ENCODE data around the gene TENM4.
A peak's percentile ranks its signal among the peaks of the same experiment; 100 is the strongest.

The TENM4 gene

DNA sequence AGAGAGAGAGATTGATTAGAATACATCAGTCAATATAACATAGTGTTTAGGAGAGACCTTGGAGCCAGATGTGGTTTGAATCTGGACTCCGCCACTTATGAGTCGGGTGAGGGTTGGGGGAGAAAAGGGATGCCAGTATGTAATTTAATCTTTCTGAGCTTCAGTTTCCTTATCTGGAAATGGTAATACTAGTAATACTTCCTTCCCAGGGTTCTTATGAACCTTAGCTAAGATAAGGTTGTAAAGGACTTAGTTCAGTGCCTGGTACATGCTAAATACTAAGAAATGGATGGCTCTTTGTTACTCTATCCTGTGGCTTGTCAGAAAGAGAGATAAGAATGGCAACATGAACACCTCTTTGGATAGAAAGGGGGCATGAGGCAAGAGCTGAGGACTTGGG, 640.1 kb downstream of the TENM4 start:
- Histone ChIP-seq H3K9me3 (ENCODE audit: control insufficient read depth, insufficient read depth, low read depth, low read length) (no peaks in the 10 kb centered on the region), H3K4me1 (ENCODE audit: control insufficient read depth, insufficient read depth, low read length) (peaks cover 13% of the 10 kb centered on the region), H3K36me3 (ENCODE audit: control insufficient read depth in 2 of 2, insufficient read depth in 1 of 2, low read length in 2 of 2) (no peaks in the 10 kb centered on the region), H3K4me3 (ENCODE audit: low read depth, low read length) (no peak overlapping the region), H3K27ac (ENCODE audit: extremely low read depth, low read depth, low read length) (peak overlapping the region; percentile 21; the same call in 1 of the 2 replicates)
- TF ChIP-seq PRDM1 (tag by site-specific recombination; IDR thresholded peaks at IDR 0.05) (no peak), ZNF133 (tag by site-specific recombination; IDR thresholded peaks at IDR 0.05) (no peak), ZNF596 (tag by site-specific recombination; IDR thresholded peaks at IDR 0.05) (peak; percentile 17; the same call in 1 of the 2 replicates), ZNF426 (tag by site-specific recombination; IDR thresholded peaks at IDR 0.05) (no peak)
- TF ChIP-seq, protein P1, sequence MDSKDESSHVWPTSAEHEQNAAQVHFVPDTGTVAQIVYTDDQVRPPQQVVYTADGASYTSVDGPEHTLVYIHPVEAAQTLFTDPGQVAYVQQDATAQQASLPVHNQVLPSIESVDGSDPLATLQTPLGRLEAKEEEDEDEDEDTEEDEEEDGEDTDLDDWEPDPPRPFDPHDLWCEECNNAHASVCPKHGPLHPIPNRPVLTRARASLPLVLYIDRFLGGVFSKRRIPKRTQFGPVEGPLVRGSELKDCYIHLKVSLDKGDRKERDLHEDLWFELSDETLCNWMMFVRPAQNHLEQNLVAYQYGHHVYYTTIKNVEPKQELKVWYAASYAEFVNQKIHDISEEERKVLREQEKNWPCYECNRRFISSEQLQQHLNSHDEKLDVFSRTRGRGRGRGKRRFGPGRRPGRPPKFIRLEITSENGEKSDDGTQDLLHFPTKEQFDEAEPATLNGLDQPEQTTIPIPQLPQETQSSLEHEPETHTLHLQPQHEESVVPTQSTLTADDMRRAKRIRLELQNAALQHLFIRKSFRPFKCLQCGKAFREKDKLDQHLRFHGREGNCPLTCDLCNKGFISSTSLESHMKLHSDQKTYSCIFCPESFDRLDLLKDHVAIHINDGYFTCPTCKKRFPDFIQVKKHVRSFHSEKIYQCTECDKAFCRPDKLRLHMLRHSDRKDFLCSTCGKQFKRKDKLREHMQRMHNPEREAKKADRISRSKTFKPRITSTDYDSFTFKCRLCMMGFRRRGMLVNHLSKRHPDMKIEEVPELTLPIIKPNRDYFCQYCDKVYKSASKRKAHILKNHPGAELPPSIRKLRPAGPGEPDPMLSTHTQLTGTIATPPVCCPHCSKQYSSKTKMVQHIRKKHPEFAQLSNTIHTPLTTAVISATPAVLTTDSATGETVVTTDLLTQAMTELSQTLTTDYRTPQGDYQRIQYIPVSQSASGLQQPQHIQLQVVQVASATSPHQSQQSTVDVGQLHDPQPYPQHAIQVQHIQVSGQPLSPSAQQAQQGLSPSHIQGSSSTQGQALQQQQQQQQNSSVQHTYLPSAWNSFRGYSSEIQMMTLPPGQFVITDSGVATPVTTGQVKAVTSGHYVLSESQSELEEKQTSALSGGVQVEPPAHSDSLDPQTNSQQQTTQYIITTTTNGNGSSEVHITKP (tag by site-specific recombination; IDR thresholded peaks at IDR 0.05) = peak; percentile 49; the same call in 1 of the 2 replicates
- POLR2A ChIA-PET = no interaction called here
- CTCF ChIA-PET = interaction anchor here (0.5 to 5.1 kb wide), 6 partner anchors 8 to 693 kb away, joined by 3 to 54 read pairs (median 3); no protein-coding TSS in a partner anchor

DNA sequence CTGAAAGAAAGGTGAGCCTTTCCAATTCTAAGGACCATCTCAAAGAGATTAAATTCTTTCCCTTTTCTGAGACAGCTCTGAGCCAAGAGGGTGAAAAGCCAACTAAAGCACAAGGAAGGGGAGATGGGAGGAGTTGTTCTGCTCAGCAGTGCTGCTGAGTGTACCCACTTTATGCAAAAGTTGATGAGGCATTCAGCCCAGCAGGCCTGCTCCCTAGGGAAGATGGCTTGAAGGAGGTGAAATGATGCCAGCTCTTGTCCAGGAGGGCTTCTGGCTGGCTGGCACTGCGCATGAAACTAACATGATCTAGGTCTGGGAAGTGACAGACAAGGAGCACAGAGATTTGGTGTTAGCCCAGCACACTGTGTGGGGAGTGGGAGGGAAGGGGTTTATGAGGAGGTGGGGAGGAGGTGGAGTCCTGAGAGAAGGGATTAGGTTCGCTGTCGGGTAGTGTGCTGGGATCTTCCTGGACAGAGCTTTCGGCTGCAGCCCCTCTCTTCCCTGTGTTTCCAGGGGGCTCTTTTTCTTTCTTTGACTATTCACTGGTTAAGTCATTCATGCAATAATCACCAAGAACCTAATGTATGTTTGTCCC, 640.6 kb downstream of the TENM4 start:
- ChIA-PET POLR2A (no interaction called here), CTCF (interaction anchor here (0.5 to 5.1 kb wide), 12 partner anchors 9 to 693 kb away, joined by 3 to 54 read pairs (median 3); no protein-coding TSS in a partner anchor)
- Histone ChIP-seq H3K4me3 (ENCODE audit: low read depth, low read length) (no peak overlapping the region), H3K36me3 (ENCODE audit: control insufficient read depth in 2 of 2, insufficient read depth in 1 of 2, low read length in 2 of 2) (no peaks in the 10 kb centered on the region), H3K9me3 (ENCODE audit: control insufficient read depth, insufficient read depth, low read depth, low read length) (no peaks in the 10 kb centered on the region), H3K27ac (ENCODE audit: extremely low read depth, low read depth, low read length) (no peak overlapping the region), H3K4me1 (ENCODE audit: control insufficient read depth, insufficient read depth, low read length) (peaks cover 13% of the 10 kb centered on the region)
- TF ChIP-seq ZFHX2 (tag by site-specific recombination; conservative IDR thresholded peaks at IDR 0.05) (peak; percentile 35; the same call in 1 of the 2 replicates), ZNF549 (tag by site-specific recombination; IDR thresholded peaks at IDR 0.05) (no peak), ZNF621 (tag by site-specific recombination; IDR thresholded peaks at IDR 0.05) (no peak), ZIC2 (tag by site-specific recombination; IDR thresholded peaks at IDR 0.05) (0 out of 2 replicates have a peak, but pooled peaks have one; percentile 28)

DNA sequence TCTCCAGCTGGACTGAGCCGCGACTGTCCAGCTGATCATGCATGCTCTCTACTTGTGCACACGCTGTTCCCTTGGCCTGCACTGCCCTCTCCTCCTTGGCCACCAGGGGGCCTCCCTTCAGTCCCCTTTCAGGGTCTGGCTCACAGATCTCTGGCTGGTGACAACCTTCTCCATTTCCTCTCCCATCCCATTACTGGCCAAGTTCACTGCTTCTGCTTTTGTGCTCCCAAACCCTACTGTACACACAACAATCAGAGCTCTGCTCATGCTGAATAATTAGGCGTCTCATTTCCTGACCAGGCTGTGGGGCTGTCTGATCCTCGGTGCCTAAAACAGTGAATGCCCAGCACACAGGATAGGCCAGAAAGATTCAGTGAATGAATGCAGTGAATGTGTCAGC, 642.2 kb downstream of the TENM4 start:
- POLR2A ChIA-PET = no interaction called here
- Histone ChIP-seq H3K4me1 (ENCODE audit: control insufficient read depth, insufficient read depth, low read length) (peaks cover 13% of the 10 kb centered on the region), H3K27ac (ENCODE audit: extremely low read depth, low read depth, low read length) (no peak overlapping the region), H3K9me3 (ENCODE audit: control insufficient read depth, insufficient read depth, low read depth, low read length) (no peaks in the 10 kb centered on the region), H3K36me3 (ENCODE audit: control insufficient read depth in 2 of 2, insufficient read depth in 1 of 2, low read length in 2 of 2) (no peaks in the 10 kb centered on the region), H3K4me3 (ENCODE audit: low read depth, low read length) (no peak overlapping the region)
- CTCF ChIA-PET = interaction anchor here (0.5 to 5.1 kb wide), 40 partner anchors 10 to 1939 kb away, joined by 3 to 54 read pairs (median 5); no protein-coding TSS in a partner anchor
- peak; percentile 23; the same call in 1 of the 2 replicates for TF ChIP-seq ZBTB17 (tag by site-specific recombination; IDR thresholded peaks at IDR 0.05)
- TF ChIP-seq ZNF544 (tag by site-specific recombination; IDR thresholded peaks at IDR 0.05) = no peak
- TF ChIP-seq ZNF654 (tag by site-specific recombination; IDR thresholded peaks at IDR 0.05; ENCODE audit: low read depth) = peak; percentile 49
- TF ChIP-seq, protein P2, sequence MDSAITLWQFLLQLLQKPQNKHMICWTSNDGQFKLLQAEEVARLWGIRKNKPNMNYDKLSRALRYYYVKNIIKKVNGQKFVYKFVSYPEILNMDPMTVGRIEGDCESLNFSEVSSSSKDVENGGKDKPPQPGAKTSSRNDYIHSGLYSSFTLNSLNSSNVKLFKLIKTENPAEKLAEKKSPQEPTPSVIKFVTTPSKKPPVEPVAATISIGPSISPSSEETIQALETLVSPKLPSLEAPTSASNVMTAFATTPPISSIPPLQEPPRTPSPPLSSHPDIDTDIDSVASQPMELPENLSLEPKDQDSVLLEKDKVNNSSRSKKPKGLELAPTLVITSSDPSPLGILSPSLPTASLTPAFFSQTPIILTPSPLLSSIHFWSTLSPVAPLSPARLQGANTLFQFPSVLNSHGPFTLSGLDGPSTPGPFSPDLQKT (IDR thresholded peaks at IDR 0.05; ENCODE audit: borderline replicate concordance, low read depth, low read length) = no peak
- no peak for TF ChIP-seq ZNF19 (tag by site-specific recombination; IDR thresholded peaks at IDR 0.05; ENCODE audit: low read depth)
- TF ChIP-seq, protein P3, sequence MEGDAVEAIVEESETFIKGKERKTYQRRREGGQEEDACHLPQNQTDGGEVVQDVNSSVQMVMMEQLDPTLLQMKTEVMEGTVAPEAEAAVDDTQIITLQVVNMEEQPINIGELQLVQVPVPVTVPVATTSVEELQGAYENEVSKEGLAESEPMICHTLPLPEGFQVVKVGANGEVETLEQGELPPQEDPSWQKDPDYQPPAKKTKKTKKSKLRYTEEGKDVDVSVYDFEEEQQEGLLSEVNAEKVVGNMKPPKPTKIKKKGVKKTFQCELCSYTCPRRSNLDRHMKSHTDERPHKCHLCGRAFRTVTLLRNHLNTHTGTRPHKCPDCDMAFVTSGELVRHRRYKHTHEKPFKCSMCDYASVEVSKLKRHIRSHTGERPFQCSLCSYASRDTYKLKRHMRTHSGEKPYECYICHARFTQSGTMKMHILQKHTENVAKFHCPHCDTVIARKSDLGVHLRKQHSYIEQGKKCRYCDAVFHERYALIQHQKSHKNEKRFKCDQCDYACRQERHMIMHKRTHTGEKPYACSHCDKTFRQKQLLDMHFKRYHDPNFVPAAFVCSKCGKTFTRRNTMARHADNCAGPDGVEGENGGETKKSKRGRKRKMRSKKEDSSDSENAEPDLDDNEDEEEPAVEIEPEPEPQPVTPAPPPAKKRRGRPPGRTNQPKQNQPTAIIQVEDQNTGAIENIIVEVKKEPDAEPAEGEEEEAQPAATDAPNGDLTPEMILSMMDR (tag by site-specific recombination; IDR thresholded peaks at IDR 0.05) = peak; percentile 74
